SK-MEL-5 (cell line): ENCODE data around the gene UBE2M. TPM values are rescaled to one million over a fixed set of nuclear protein-coding genes. Genes with fewer than 3 reads are reported as not detected.

Source experiments
- DNase-seq: peaks from one replicate; pipeline ENCODE4 v3.0.0-alpha.2; 2016; ENCODE audit warnings: low read depth, low spot score
- in situ Hi-C: cut with HindIII; loops from 2 replicates; pipeline ENCODE4 v1.10.0; 2016; ENCODE audit warnings: low sequenced_read_pairs, high pct_unique_total_duplicates, low pct_unique_long_range_greater_than_20kb
- total RNA-seq: library from RNA; depleted of rRNA; stranded (reverse); fragments of >200 nt; shearing (Covaris generic); gene quantifications from 2 replicates; pipeline ENCODE4 v1.2.3, GENCODE V29; 2014

The UBE2M gene
- total RNA-seq, 1 experiment from 2014 or later: 85.3 TPM

DNA sequence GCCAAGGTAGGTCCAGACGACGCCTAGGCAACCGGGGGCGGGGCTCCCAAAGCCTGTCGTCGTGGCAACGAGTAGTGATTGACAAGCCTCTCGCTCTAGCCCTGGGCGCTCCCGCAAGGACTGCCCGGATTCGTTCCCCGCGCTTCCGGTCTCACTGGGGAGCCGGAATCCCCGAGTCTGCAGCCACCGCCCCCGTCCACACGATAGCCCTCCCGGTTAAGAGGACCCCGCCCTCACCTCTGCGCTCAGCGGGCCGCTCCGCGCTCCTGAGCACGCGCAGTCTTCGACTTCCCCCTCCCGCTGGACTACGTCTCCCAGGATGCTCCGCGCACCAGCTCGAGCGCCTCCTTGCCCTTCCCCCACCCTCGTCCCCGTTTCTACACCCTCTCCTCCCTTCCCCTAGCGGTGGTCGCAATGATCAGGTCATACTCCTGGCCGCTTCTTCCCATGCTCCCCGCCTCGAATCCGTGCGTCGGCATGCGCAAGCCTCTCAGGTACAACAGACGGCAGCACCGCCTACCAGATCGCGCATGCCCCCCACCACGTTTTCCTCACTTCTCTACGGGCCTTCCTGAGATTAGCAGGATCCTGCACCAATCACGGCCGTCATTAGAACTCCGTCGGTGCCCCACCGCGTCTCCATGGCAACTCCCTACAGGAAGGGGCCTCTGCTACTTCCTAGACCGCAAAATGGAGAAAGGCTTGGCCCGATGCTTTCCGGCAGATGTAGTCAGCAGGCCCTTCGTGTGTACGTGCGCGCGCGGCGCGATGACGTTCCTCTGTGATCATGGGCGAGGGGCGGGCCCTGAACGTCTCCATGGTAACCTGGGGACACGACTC, 14.6 kb upstream of the UBE2M start, which contains the start of gene MZF1:
Gene MZF1 (minus strand): TSS at position 518 of the 840 bp plus-strand sequence. CDS start 1,946 bp downstream, outside the sequence.
- in situ Hi-C loops: no loop called here
- DNase-seq: peak; percentile 99

DNA sequence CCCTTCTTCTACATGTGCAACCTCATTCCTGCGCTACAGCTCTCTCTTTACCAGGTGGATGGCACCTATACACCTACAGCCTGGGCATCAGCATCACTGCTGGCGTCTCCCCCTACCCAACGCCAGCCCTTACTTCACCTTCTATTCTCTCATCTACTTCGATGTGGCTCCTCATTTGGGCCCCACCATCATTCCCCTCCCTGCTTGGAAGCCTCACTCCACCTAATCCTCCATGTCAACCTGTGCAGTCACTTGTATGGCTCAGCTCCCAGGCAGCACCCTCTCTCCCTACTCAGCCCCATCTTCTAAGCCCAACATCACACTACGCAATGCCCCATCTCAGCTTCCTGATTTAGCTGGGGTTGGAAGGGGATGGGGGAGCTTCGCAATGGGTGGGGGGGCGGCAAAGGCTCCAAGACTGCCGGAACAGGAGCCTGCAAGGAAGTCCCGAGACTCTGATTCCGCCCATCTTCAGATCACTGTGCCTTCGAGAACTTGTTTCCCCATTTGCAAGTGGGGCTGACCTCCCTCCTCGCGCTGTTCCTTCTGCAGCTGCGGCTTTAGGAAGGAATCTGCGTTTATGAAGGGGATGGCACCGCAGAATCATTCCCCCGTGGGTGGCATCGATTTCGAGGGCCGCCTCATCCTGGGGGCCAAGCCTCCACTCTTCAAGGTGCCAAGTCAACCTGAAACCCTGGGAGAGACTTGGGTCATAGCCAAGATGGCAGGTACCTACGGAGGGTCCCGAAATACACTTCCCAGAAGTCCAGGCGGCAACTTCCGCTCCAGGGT, 13.8 kb upstream of the UBE2M start:
- no peak for DNase-seq
- in situ Hi-C loops: no loop called here

DNA sequence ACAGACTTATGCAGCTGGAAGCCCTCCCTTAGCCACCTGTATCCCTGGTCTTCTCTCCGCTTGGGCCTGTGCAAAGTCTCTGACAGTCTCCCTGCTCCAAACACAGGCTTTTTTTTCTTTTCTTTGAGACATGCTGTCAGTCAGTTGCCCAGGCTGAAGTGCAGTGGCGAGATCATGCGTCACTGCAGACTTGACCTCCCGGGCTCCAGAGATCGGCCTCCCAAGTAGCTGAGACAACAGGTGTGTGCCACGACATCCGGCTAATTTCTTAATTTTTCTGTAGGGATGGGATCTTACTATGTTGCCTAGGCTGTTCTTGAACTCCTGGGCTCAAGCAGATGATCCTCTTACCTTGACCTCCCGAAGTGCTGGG, 13.2 kb upstream of the UBE2M start:
- no peak for DNase-seq
- in situ Hi-C loops: no loop called here

DNA sequence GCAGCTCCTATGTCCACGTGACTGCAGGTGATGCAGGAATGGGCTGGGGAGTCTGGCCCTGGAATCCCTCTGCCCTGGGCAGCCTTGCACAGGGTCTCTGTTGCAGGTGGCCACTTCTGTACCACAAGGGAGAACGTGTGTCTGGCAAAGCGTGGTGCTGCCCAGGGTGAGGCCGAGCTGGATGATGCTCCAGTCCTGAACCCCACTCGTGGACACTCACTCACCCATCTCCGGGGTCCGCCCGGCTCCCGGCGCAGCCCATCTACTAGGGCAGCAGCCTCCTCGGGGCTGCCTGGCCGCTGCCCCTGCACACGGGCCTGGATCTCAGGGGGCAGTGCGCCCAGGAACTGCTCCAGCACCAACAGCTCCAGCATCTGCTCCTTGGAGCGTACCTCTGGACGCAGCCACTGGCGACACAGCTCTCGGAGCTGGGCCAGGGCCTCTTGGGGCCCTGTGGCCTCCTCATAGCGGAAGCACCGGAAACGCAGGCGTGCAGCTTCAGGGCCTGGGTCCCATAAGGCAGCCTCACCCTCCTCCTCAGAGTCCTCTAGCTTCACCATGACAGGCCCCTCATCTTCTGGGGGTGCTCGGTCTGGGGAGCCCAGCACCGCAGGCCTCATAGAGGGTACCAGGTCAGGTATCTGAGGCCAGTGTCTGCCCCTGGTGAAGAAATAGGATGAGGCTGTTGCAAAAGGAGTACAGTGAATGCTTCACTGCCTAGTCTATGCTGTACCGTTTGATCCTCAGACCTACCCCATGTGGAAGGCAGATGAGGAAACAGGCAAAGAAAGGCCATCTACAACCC, 12.6 kb upstream of the UBE2M start:
- DNase-seq: no peak
- in situ Hi-C loops: no loop called here

DNA sequence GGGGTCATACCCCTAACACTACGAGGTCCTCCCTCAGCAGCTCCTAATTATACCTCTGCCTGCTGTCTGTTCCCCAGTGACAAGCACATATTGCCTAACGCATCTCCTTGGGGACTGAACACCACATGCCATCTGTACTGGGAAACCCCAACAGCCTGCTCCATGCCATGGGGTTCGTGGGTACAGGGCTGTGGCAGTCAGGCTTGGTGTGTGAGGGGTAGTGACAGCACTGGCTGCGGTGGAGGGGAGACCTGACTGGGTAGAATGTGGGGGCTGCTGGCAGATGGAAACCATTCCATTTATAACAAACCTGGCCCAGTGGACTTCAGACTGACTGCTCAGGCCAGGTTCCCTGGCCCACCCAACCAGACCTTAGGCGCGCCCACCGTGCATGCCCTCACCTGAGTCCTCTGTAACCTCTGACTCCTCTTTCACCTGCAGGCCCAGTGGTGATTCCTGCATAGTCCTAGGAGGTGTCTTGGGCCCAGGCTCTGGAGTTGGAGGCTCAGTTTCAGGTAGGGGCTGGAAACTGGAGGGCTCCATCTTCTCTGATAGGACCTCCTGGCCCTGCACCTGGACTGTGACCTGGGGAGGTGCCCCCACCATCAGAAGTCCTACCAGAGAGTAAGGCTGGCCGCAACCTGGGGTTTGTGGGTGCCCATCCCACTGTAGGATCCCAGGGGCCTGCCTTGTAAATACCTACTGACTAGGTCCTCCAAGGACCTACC, 11.7 kb upstream of the UBE2M start:
- DNase-seq: no peak
- in situ Hi-C loops: no loop called here

DNA sequence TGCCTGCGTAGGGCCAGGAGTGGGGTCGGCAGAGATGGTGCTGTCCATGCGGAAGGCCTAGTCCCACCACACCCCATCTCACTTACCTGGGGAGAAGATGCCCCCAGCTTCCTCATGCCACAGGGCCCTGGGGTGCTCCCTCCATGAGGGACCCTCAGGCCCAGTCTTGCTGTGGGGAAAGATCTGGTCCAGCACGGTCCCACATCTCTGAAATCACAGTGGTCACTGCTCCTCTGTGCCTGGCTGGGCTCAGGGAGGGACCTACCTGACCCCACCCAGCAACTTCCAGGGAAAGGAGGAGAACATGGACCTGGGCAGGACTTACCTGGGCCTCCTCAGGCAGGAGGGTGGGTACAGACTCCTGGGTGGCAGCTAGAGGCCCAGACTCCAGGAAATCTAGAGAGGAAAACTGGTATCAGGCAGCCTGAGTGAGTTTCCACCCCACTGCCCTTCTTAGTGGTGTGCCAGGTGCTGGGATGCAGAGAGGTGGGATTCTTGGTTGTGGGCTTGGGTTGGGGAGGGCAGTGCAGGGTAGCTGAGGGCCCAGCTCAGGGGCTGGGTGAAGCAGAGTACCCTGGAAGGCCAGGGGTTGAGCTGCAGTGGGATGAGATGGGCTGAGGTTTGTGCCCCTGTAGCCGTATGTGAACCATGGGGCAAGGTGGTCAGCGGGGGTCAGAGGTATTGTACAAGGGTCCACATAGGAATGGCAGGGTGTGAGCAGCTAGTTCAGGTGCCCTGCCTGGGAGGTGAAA, 11.0 kb upstream of the UBE2M start:
- in situ Hi-C loops: no loop called here
- DNase-seq: no peak

DNA sequence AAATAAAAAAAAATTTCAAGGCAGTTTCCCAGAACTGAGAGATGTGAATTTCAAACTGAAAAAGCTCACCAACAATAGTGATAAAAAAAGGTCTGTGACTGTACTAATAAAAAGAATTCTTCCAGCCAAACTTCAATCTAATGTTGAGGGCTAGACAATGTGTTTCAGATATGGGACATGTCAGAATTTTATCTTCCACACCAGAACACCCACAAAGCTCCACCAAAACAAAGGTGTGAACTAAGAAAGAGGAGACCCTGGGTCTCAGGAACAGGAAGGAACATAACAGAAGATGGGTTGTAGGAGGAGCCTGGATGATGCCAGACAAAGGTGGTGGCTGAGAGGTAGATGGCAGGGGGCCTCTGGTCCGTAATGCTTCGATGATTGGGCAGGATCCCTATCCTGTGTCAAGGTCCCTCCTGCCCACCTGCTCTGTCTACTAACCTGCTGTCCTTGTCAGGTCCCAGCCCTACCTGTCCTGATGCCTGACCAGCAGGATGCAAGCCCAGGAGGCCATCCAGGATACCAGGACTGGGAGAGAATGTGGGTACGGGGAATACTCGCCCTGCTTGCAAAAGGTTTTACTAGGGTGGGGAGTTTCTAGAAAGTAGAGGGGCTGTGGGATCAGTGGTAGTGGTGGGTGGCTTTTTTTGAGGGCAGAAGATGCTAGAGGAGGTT, 10.2 kb upstream of the UBE2M start:
- DNase-seq: no peak
- in situ Hi-C loops: no loop called here

DNA sequence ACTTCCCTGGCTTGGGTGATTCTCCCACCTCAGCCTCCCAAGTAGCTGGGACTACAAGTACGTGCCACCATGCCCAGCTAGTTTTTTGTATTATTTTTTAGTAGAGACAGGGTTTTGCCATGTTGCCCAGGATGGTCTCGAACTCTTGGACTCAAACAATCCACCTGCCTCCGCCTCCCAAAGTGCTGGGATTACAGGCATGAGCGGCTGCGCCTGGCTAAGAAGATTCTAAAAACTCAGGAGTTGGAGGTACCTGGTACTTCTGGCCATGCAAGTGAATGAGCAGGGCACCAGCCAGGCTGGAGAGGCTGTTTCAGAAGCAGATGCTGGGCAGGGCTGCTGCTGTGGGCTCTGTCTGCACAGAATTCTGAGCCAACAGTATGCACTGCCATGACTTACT, 8.6 kb upstream of the UBE2M start:
- DNase-seq: no peak
- in situ Hi-C loops: no loop called here

DNA sequence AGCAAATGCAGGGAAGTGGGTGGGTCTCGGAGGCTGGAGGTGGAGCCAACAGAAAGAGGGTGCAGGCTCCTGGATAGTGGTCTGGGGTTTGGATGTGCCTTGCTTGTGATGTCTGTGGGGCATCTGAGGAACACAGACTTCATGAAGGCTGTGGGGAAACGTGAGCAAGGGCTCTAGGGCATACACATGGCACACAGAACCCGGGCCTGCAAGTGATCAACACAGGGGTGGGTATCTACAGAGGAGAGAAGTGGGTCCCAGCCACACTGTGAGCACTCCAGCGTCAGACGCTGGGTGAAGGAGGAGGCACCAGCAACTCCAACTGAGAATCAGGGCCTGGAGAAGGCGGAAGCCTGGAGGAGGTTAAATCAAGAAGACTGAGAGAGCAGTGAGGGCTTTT, 5.4 kb upstream of the UBE2M start:
- in situ Hi-C loops: no loop called here
- DNase-seq: no peak

DNA sequence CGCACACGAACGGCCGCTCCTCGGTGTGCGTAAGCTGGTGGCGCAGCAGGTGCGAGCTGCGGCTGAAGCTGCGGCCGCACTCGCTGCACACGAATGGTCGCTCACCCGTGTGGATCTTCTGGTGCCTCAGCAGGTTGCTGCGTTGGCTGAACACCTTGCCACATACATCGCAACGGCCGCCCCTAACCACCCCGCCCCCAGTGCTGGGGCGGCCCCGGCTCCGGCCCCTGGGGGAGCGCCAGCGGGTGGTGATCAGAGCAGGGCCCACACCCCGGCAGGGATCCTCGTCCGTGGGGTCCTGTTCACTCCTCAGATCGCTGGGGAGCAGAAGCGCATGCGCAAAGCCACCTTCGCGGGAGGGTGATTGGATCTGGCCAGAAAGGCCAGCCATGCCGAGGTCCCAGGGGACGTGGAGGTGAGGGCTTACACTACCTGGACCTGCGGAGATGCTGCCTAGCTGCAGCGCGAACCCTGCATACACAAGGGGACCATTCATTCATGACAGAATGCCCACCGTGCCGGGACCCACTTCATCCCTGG, 4.7 kb upstream of the UBE2M start:
- in situ Hi-C loops: no loop called here
- no peak for DNase-seq

DNA sequence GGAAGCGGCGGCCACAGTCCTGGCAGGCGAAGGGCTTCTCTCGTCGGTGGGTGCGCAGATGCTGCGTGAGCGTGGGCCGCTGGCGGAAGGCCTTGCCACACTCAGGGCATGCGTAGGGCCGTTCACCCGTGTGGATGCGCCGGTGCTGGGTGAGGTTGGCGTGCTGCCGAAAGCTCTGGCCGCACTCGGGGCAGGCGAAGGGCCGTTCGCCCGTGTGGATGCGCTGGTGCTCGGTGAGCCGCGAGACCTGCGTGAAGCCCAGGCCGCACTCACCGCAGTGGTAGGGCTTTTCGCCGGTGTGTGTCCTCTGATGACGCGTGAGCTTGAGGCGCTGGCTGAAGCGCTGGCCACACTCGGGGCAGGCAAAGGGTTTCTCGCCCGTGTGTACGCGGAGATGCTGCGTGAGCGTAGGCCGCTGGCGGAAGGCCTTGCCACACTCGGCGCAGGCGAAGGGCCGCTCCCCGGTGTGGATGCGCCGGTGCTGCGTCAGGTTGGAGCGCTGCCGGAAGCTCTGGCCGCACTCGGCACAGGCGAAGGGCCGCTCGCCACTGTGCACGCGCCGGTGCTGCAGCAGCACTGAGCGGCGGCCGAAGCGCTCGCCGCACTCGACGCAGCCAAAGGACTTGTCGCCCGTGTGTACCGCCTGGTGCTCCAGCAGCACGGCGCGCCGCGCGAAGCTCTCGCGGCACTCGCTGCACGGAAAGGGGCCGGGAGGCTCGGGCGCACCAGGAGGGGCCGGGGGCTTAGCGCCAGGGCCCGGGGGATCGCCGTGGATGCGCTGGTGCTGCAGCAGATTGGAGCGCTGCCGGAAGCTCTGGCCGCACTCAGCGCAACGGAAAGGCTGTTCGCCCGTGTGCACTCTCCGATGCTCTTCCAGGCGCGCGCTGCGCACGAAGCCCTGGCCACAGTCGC, 4.0 kb upstream of the UBE2M start:
- DNase-seq: no peak
- in situ Hi-C loops: no loop called here

DNA sequence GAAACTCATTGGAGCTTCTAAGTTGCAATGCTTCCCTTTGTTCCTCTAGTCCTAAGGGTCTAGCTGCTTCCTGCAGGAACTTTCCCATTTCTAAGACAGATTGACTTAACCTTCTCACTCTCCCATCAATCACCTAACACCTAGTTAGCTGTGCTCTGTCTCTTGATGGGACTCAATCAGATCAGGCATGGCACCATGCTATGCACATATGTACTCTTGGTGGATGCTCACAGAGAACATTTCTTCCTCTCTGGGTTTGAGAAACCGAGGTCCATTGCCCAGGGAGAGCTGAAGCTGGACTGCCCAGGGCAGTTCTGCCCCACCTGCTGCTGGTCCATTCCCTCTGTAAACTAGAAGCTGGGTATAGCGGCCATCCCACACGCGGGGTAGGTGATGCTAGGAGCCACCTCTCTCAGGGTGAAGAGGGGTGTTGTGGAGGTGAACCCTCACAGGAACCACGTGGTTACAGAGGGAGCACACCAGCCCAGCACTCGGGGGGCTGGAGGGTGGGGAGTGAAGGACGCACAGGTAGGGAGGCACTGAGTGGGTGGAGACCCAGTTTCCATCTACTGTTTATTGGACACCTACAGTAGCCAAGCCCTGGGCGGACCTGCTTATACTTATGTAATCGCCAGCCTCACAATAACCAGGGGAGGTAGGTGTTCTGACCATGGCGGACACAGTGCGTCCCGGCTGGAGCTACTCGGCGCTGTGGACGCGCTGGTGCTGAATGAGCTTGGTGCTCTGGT, 3.1 kb upstream of the UBE2M start:
- no peak for DNase-seq
- in situ Hi-C loops: no loop called here

DNA sequence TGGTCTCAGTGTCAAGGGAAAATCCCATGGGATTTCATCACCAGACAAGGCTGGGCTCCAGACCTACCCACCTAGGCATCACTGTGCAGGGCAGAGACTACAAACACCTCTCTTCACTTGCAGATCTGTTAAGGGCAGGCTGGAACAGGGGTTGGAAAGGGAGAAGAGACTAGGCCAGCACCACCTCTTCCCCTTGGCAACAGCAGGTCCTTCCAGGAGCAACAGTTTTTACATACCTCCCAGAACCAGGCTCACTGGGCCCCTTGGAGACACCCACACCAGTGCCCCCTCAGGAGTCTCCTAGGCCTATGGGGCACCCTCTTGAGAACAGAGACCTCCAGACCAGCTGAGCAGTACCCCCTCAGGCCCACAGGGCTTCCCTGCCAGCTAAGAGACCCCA, 2.5 kb upstream of the UBE2M start:
- in situ Hi-C loops: no loop called here
- DNase-seq: no peak

DNA sequence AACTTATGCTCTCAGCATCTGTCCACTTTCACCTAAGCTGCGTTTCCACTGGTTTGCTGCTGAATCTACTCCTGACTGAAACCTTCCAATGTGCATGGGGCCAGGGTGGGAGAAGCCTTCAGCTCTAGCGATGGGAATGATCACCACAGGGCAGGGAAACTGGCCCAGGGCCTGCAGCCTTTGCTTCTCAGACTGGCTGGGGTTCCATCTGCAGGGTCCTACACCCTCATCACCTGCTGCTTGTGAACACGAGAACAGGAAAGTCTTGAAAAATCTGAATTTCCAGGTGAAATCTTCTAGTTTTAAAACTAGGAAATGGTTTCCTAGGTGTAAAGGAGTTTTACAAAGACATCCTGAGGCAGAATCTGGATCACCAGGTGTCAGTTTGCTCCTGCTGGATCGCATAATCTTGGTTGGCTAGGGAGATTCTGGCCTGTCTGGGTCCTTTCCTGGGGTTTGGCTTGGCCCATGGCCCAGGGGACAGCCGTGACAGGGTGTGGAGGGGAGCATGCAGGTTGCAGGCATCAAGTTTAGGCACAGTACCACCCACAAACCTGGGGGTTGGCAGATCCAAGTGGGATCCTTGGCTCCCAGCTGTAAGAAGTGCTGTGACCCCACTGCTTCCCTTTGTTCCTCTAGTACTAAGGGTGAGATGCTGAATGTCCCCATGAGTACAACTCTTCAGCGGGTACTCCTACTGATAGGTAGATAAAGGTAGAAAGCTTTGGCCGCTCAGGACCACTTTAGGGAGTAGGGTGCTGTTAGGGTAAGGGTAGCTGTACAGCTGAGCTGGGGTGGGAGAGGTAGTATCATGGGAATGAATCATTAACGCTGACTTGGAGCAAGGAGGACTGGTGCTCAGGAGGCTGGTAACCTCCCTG, 1.8 kb upstream of the UBE2M start:
- in situ Hi-C loops: no loop called here

More for the DNA sequence above, 1.8 kb upstream of the UBE2M start:
- DNase-seq: no peak
